Stomach (tissue), 9 donors: Measurements from ENCODE around the gene FBLL1. TPM values are rescaled to one million over a fixed set of nuclear protein-coding genes. Genes with fewer than 3 reads are reported as not detected.

Source experiments
- DNase-seq, 2 donors: peaks; one replicate each; pipeline versions ENCODE4 v3.0.0 to v3.0.0-alpha.2; 2013 to 2019
- H3K27ac ChIP-seq, 5 donors: fragments of 200-600 bp in 4 of 5; sonication (generic) in 4 of 5; one replicate each; pipeline ENCODE4 v1.5.1; 2013 to 2019; ENCODE audit warnings: mild to moderate bottlenecking in 1 of 5, moderate library complexity in 1 of 5
- H3K27me3 ChIP-seq, 3 donors: fragments of 200-600 bp; sonication (generic); one replicate each; pipeline ENCODE4 v1.5.1; 2017 to 2019; ENCODE audit warnings: mixed run types in 1 of 3
- H3K36me3 ChIP-seq, 4 donors: fragments of 200-600 bp; sonication (generic); 1 replicate in 3 of 4; 2 replicates in 1 of 4; pipeline ENCODE4 v1.5.1; 2016 to 2019
- H3K4me1 ChIP-seq, 4 donors: fragments of 200-600 bp; sonication (generic); one replicate each; pipeline ENCODE4 v1.5.1; 2016 to 2019
- H3K4me3 ChIP-seq, 4 donors: fragments of 200-600 bp; sonication (generic) in 3 of 4; one replicate each; pipeline ENCODE4 v1.5.1; 2016 to 2019; ENCODE audit warnings: mild to moderate bottlenecking in 1 of 4
- H3K9me3 ChIP-seq, 4 donors: fragments of 200-600 bp; sonication (generic); one replicate each; pipeline ENCODE4 v1.5.1; 2016 to 2019
- CTCF ChIP-seq, 7 experiments: fragments of 450-650 bp in 4 of 7; fragments of 200-600 bp in 3 of 7; sonication (generic) in 3 of 7; IDR thresholded peaks; one replicate each; pipeline ENCODE4 v1.5.1; 2016 to 2019; ENCODE audit warnings: antibody characterized with exemption in 7 of 7, control low read depth in 2 of 7, mild to moderate bottlenecking in 1 of 7
- EP300 ChIP-seq: sonication (generic); formaldehyde crosslinking; IDR thresholded peaks from one replicate; pipeline ENCODE4 v1.6.1; 2017; ENCODE audit warnings: antibody characterized with exemption
- POLR2A ChIP-seq, 4 donors: fragments of 450-650 bp; IDR thresholded peaks; one replicate each; pipeline ENCODE4 v1.6.1; 2016; ENCODE audit warnings: antibody characterized with exemption in 4 of 4, control low read depth in 2 of 4, mild to moderate bottlenecking in 1 of 4, moderate library complexity in 1 of 4
- POLR2AphosphoS5 ChIP-seq, 3 donors: sonication (generic); formaldehyde crosslinking; IDR thresholded peaks; one replicate each; pipeline ENCODE4 v1.6.1; 2016; ENCODE audit warnings: antibody characterized with exemption in 3 of 3
- WGBS, 5 donors: extraction: QIAGEN DNeasy Blood & Tissue Kit in 3 of 5; methylation state at CpG; one replicate each; pipeline versions ENCODE4 v1.1.5 to v1.1.7; 2013 to 2018; 5-methylcytosine and 5-hydroxymethylcytosine counted together
- intact Hi-C: fragments of 100-400 bp; cut with DNase I; formaldehyde crosslinking; loops from one replicate; pipeline ENCODE4 v1.15.1; 2023; ENCODE audit warnings: low total_unique reads
- polyA plus RNA-seq, 3 donors: library from polyadenylated mRNA; stranded (reverse); fragments of 200-250 nt; gene quantifications; one replicate each; pipeline ENCODE4 v1.2.3, GENCODE V29; 2013
- total RNA-seq, 5 donors: library from RNA; depleted of rRNA; stranded (reverse); fragments of >200 nt; gene quantifications; one replicate each; pipeline versions ENCODE4 v1.1.0 to v1.2.3, GENCODE V29; 2014 to 2016
- donor health status: healthy with polysubstance abuse.
- donor health status: Bipolar disorder and iron deficiency.
- donor health status: healthy.

Gene FBLL1
- total and polyA plus RNA-seq, 8 donors, result 0.37 to 1.3 (median 0.50) TPM; not detected in 4

- intact Hi-C loops, result no loop called here
Measured at GRCh38 chr5:168502563-168503237, 26.4 kb upstream of the FBLL1 start.

GRCh38 chr5:168513861-168514428, 15.2 kb upstream of the FBLL1 start:
- intact Hi-C loops, result no loop called here
- Histone ChIP-seq H3K4me1 (no peaks in the 10 kb centered on the region), H3K36me3 (peaks cover 73 to 100% (median 100%) of the 10 kb centered on the region in 4 donors), H3K9me3 (peaks cover 0 to 11% (median 8%) of the 10 kb centered on the region in 4 donors), H3K27me3 (no peaks in the 10 kb centered on the region), H3K4me3 (no peak overlapping the region), H3K27ac (no peak overlapping the region)
- TF ChIP-seq EP300 (no peak), POLR2A (IDR thresholded peaks at IDR 0.05) (no peak), POLR2AphosphoS5 (IDR thresholded peaks at IDR 0.05) (no peak), CTCF (IDR thresholded peaks at IDR 0.05) (no peak)
- WGBS, 5 donors, result 96 to 100% (median 98%) methylated on average over 2 of the region's 2 CpGs
- DNase-seq, result no peak

More at GRCh38 chr5:168502563-168503237, 26.4 kb upstream of the FBLL1 start:
- Histone ChIP-seq H3K4me1 (no peaks in the 10 kb centered on the region), H3K9me3 (no peaks in the 10 kb centered on the region), H3K36me3 (peaks cover 23 to 100% (median 99%) of the 10 kb centered on the region in 4 donors), H3K27ac (no peak overlapping the region), H3K4me3 (no peak overlapping the region), H3K27me3 (no peaks in the 10 kb centered on the region)
- WGBS, 5 donors, result 77 to 96% (median 89%) methylated on average over 7 of the region's 7 CpGs
- TF ChIP-seq POLR2AphosphoS5 (IDR thresholded peaks at IDR 0.05) (no peak), EP300 (no peak), CTCF (IDR thresholded peaks at IDR 0.05) (no peak), POLR2A (IDR thresholded peaks at IDR 0.05) (no peak)
- DNase-seq, result no peak

- Histone ChIP-seq H3K4me3 (no peak overlapping the region), H3K9me3 (peaks cover 0 to 10% (median 6%) of the 10 kb centered on the region in 4 donors), H3K27ac (no peak overlapping the region), H3K27me3 (peaks cover 0 to 27% (median 23%) of the 10 kb centered on the region in 3 donors), H3K36me3 (peaks cover 0 to 26% (median 20%) of the 10 kb centered on the region in 4 donors), H3K4me1 (peaks cover 4 to 15% (median 9%) of the 10 kb centered on the region in 4 donors)
- 55 to 69% (median 66%) methylated on average over 2 of the region's 2 CpGs for WGBS, 5 donors
- intact Hi-C loops, result no loop called here
- TF ChIP-seq POLR2A (IDR thresholded peaks at IDR 0.05), result no peak
- no peak for TF ChIP-seq EP300
- no peak for TF ChIP-seq CTCF (IDR thresholded peaks at IDR 0.05)
- TF ChIP-seq POLR2AphosphoS5 (IDR thresholded peaks at IDR 0.05), result no peak
- DNase-seq, result no peak
Measured at GRCh38 chr5:168525856-168526255, 3.2 kb upstream of the FBLL1 start.

- TF ChIP-seq POLR2AphosphoS5 (IDR thresholded peaks at IDR 0.05) (no peak), CTCF (IDR thresholded peaks at IDR 0.05) (no peak), EP300 (no peak), POLR2A (IDR thresholded peaks at IDR 0.05) (no peak)
- no peak overlapping the region for H3K27ac ChIP-seq
- DNase-seq, result no peak
- H3K9me3 ChIP-seq, result peaks cover 0 to 10% (median 6%) of the 10 kb centered on the region in 4 donors
- WGBS, 5 donors, result 83 to 92% (median 88%) methylated on average over 4 of the region's 4 CpGs
- intact Hi-C loops, result no loop called here
- peaks cover 0 to 46% (median 34%) of the 10 kb centered on the region in 3 donors for H3K27me3 ChIP-seq
- peaks cover 0 to 10% (median 8%) of the 10 kb centered on the region in 4 donors for H3K36me3 ChIP-seq
- H3K4me1 ChIP-seq, result peaks cover 4 to 15% (median 9%) of the 10 kb centered on the region in 4 donors
- no peak overlapping the region for H3K4me3 ChIP-seq
Measured at GRCh38 chr5:168527756-168528295, 1.3 kb upstream of the FBLL1 start.
